KMS-11 (cell line): ENCODE results near the gene SERPINA5.
"Not testable (repeated sequence)": the region's sequence is repeated elsewhere in the genome, so short reads cannot be mapped to it uniquely, and the experiment has no call there.

Experiments
- H2AFZ ChIP-seq: fragments of 200-600 bp; sonication (generic); 2 replicates; pipeline ENCODE4 v1.6.1; 2016; ENCODE audit warnings: antibody characterized with exemption, mixed run types, low read depth
- H3K27ac ChIP-seq: fragments of 200-600 bp; sonication (generic); 2 replicates; pipeline ENCODE4 v1.6.1; 2016; ENCODE audit warnings: mild to moderate bottlenecking, mixed run types
- H3K27me3 ChIP-seq: fragments of 200-600 bp; sonication (generic); 2 replicates; pipeline ENCODE4 v1.6.1; 2017; ENCODE audit warnings: mild to moderate bottlenecking, low read depth, mixed run types, moderate library complexity; ENCODE audit not compliant: insufficient read depth
- H3K36me3 ChIP-seq: fragments of 200-600 bp; sonication (generic); 2 replicates; pipeline ENCODE4 v1.6.1; 2017; ENCODE audit warnings: mild to moderate bottlenecking, mixed run types; ENCODE audit not compliant: insufficient read depth
- H3K4me1 ChIP-seq: fragments of 200-600 bp; sonication (generic); 2 replicates; pipeline ENCODE4 v1.6.1; 2016; ENCODE audit warnings: mild to moderate bottlenecking, low read depth, mixed run types; ENCODE audit not compliant: poor library complexity, severe bottlenecking
- H3K4me2 ChIP-seq: fragments of 200-600 bp; sonication (generic); 2 replicates; pipeline ENCODE4 v1.7.0; 2016; ENCODE audit warnings: mild to moderate bottlenecking, mixed run types
- H3K4me3 ChIP-seq: fragments of 200-600 bp; sonication (generic); IDR thresholded peaks from 2 replicates; pipeline ENCODE4 v1.6.1; 2017; ENCODE audit warnings: low read depth, low read length, mixed read lengths; ENCODE audit not compliant: insufficient read depth
- H3K79me2 ChIP-seq: fragments of 200-600 bp; sonication (generic); 2 replicates; pipeline ENCODE4 v1.6.1; 2016; ENCODE audit warnings: low read depth, mixed run types; ENCODE audit not compliant: insufficient read depth
- H3K9ac ChIP-seq: fragments of 200-600 bp; sonication (generic); 2 replicates; pipeline ENCODE4 v1.6.1; 2016; ENCODE audit warnings: mild to moderate bottlenecking, mixed run types
- H4K20me1 ChIP-seq: fragments of 200-600 bp; sonication (generic); 2 replicates; pipeline ENCODE4 v1.6.1; 2016; ENCODE audit warnings: mild to moderate bottlenecking, mixed run types; ENCODE audit not compliant: insufficient read depth
- CTCF ChIP-seq: fragments of 200-600 bp; sonication (generic); conservative IDR thresholded peaks from 2 replicates; pipeline ENCODE4 v1.6.1; 2017; ENCODE audit warnings: low read depth, mild to moderate bottlenecking, antibody characterized with exemption, low read length, moderate library complexity, mixed read lengths

SERPINA5 gene

GRCh38 chr14:94636744-94637412, 55.7 kb downstream of the SERPINA5 start:
- no peaks in the 10 kb centered on the region for H3K36me3 ChIP-seq
- H4K20me1 ChIP-seq = no peaks in the 10 kb centered on the region
- no peak overlapping the region for H3K27ac ChIP-seq
- no peaks in the 10 kb centered on the region for H3K4me1 ChIP-seq
- H3K4me2 ChIP-seq = no peak overlapping the region
- no peaks in the 10 kb centered on the region for H3K27me3 ChIP-seq
- no peak overlapping the region for H3K4me3 ChIP-seq
- no peak overlapping the region for H2AFZ ChIP-seq
- no peak overlapping the region for H3K9ac ChIP-seq
- TF ChIP-seq CTCF = no peak
- no peaks in the 10 kb centered on the region for H3K79me2 ChIP-seq

GRCh38 chr14:94637814-94638213, 56.6 kb downstream of the SERPINA5 start:
- not testable (repeated sequence) for H3K36me3 ChIP-seq, H4K20me1 ChIP-seq, H3K9ac ChIP-seq, H2AFZ ChIP-seq, H3K4me1 ChIP-seq, H3K4me3 ChIP-seq, H3K27me3 ChIP-seq, H3K79me2 ChIP-seq, H3K27ac ChIP-seq, H3K4me2 ChIP-seq

GRCh38 chr14:94638339-94638738, 57.1 kb downstream of the SERPINA5 start:
- Histone ChIP-seq H4K20me1 (no peaks in the 10 kb centered on the region), H3K27ac (no peak overlapping the region), H3K4me3 (no peak overlapping the region), H2AFZ (no peak overlapping the region), H3K9ac (no peak overlapping the region), H3K27me3 (no peaks in the 10 kb centered on the region), H3K36me3 (no peaks in the 10 kb centered on the region), H3K4me2 (no peak overlapping the region), H3K79me2 (no peaks in the 10 kb centered on the region), H3K4me1 (no peaks in the 10 kb centered on the region)
- no peak for TF ChIP-seq CTCF

- Histone ChIP-seq H3K4me1 (no peaks in the 10 kb centered on the region), H3K9ac (no peak overlapping the region), H3K36me3 (no peaks in the 10 kb centered on the region), H3K79me2 (no peaks in the 10 kb centered on the region), H3K4me2 (no peak overlapping the region), H4K20me1 (no peaks in the 10 kb centered on the region), H2AFZ (no peak overlapping the region), H3K27ac (no peak overlapping the region), H3K27me3 (no peaks in the 10 kb centered on the region), H3K4me3 (no peak overlapping the region)
- TF ChIP-seq CTCF = no peak
Observed at GRCh38 chr14:94638961-94639817, 58.0 kb downstream of the SERPINA5 start.
